ENCODE measurements around the gene TNKS2.
"Not testable (repeated sequence)": the region's sequence is repeated elsewhere in the genome, so short reads cannot be mapped to it uniquely, and the experiment has no call there.

Gene TNKS2

GRCh38 chr10:91860885-91861284, 62.7 kb downstream of the TNKS2 start:
- no peak for DNase-seq
- intact Hi-C loops (cut with DNase I), result no loop called here

- no peak for DNase-seq
- intact Hi-C loops (cut with DNase I), result no loop called here
Measured at GRCh38 chr10:91864099-91864498, 65.9 kb downstream of the TNKS2 start.

- intact Hi-C loops (cut with DNase I), result no loop called here
- DNase-seq, result no peak
Measured at GRCh38 chr10:91864744-91865143, 66.5 kb downstream of the TNKS2 start.

- intact Hi-C loops (cut with DNase I), result no loop called here
- no peak for DNase-seq
Measured at GRCh38 chr10:91865562-91866081, 67.4 kb downstream of the TNKS2 start.

GRCh38 chr10:91875156-91875555, 76.9 kb downstream of the TNKS2 start:
- DNase-seq, result no peak
- intact Hi-C loops (cut with DNase I), result no loop called here

- DNase-seq, result no peak
- intact Hi-C loops (cut with DNase I), result no loop called here
Measured at GRCh38 chr10:91875779-91876178, 77.6 kb downstream of the TNKS2 start.

GRCh38 chr10:91879515-91880170, 81.4 kb downstream of the TNKS2 start:
- intact Hi-C loops (cut with DNase I), result no loop called here
- DNase-seq, result no peak

- DNase-seq, result no peak
- intact Hi-C loops (cut with DNase I), result no loop called here
Measured at GRCh38 chr10:91880310-91880709, 82.1 kb downstream of the TNKS2 start.

GRCh38 chr10:91883549-91884444, 85.6 kb downstream of the TNKS2 start:
- intact Hi-C loops (cut with DNase I), result no loop called here
- DNase-seq, result peak in 1 of 10 donors; percentile 82

- intact Hi-C loops (cut with DNase I), result no loop called here
Measured at GRCh38 chr10:91884536-91884935, 86.3 kb downstream of the TNKS2 start.

GRCh38 chr10:91885362-91886079, 87.3 kb downstream of the TNKS2 start:
- DNase-seq, result no peak
- intact Hi-C loops (cut with DNase I), result no loop called here

More at GRCh38 chr10:91884536-91884935, 86.3 kb downstream of the TNKS2 start:
- no peak for DNase-seq

GRCh38 chr10:91886954-91887271, 88.7 kb downstream of the TNKS2 start:
- no peak for DNase-seq
- intact Hi-C loops (cut with DNase I), result no loop called here

- intact Hi-C loops (cut with DNase I), result no loop called here
- DNase-seq, result peak; percentile 33 to 92 (median 54)
Measured at GRCh38 chr10:91887272-91888076, 89.2 kb downstream of the TNKS2 start.

- intact Hi-C loops (cut with DNase I), result no loop called here
- no peak for DNase-seq
Measured at GRCh38 chr10:91891125-91892001, 93.1 kb downstream of the TNKS2 start.

GRCh38 chr10:91893051-91893450, 94.8 kb downstream of the TNKS2 start:
- intact Hi-C loops (cut with DNase I), result no loop called here
- no peak for DNase-seq

GRCh38 chr10:91894261-91894685, 96.0 kb downstream of the TNKS2 start:
- DNase-seq, result not testable (repeated sequence)

GRCh38 chr10:91896212-91896756, 98.1 kb downstream of the TNKS2 start:
- DNase-seq, result no peak

More at GRCh38 chr10:91894261-91894685, 96.0 kb downstream of the TNKS2 start:
- intact Hi-C loops (cut with DNase I), result not testable (repeated sequence)

GRCh38 chr10:91897421-91897820, 99.2 kb downstream of the TNKS2 start:
- no peak for DNase-seq
- intact Hi-C loops (cut with DNase I), result no loop called here

More at GRCh38 chr10:91896212-91896756, 98.1 kb downstream of the TNKS2 start:
- intact Hi-C loops (cut with DNase I), result no loop called here
